Neuronal stem cell (in vitro differentiated cells): ENCODE measurements around the gene TSPAN15.

Source experiments
- DNase-seq: peaks from one replicate; pipeline ENCODE4 v3.0.0-alpha.2; 2013; ENCODE audit warnings: low spot score
- H2AFZ ChIP-seq: one replicate; pipeline ENCODE4 v1.6.1; 2013; ENCODE audit warnings: mild to moderate bottlenecking, low read length, inconsistent platforms
- H2AK5ac ChIP-seq: 2 replicates; pipeline ENCODE4 v1.6.1; 2013; ENCODE audit warnings: low read depth, mild to moderate bottlenecking, inconsistent platforms, low read length, moderate library complexity, mixed read lengths
- H2BK120ac ChIP-seq: 2 replicates; pipeline ENCODE4 v1.6.1; 2013; ENCODE audit warnings: low read depth, mild to moderate bottlenecking, inconsistent platforms, low read length, moderate library complexity, mixed read lengths
- H2BK12ac ChIP-seq: one replicate; pipeline ENCODE4 v1.6.1; 2013; ENCODE audit warnings: low read length, inconsistent platforms
- H2BK15ac ChIP-seq: 2 replicates; pipeline ENCODE4 v1.6.1; 2013; ENCODE audit warnings: mild to moderate bottlenecking, low read length, inconsistent platforms, mixed read lengths
- H2BK5ac ChIP-seq: one replicate; pipeline ENCODE4 v1.6.1; 2013; ENCODE audit warnings: inconsistent platforms, mild to moderate bottlenecking, low read length, moderate library complexity
- H3K14ac ChIP-seq: one replicate; pipeline ENCODE4 v1.6.1; 2013; ENCODE audit warnings: low read length, inconsistent platforms
- H3K18ac ChIP-seq: 2 replicates; pipeline ENCODE4 v1.6.1; 2013; ENCODE audit warnings: low read length, inconsistent platforms
- H3K23ac ChIP-seq: 2 replicates; pipeline ENCODE4 v1.6.1; 2013; ENCODE audit warnings: low read depth, mild to moderate bottlenecking, mixed read lengths, low read length, inconsistent platforms; ENCODE audit not compliant: poor library complexity
- H3K27ac ChIP-seq: replicated peaks from 3 replicates; pipeline ENCODE4 v1.5.1; 2013; ENCODE audit warnings: low read length, inconsistent platforms
- H3K27me3 ChIP-seq, 3 experiments: 2 replicates each; pipeline ENCODE4 v1.6.1; 2013; ENCODE audit warnings: low read length in 3 of 3, mild to moderate bottlenecking in 2 of 3, inconsistent platforms in 1 of 3, low read depth in 1 of 3, mixed read lengths in 1 of 3, moderate library complexity in 1 of 3; ENCODE audit not compliant: control insufficient read depth in 3 of 3, insufficient read depth in 3 of 3
- H3K36me3 ChIP-seq, 2 donors: replicated peaks in 1 of 2; 2 replicates each; pipeline ENCODE4 v1.6.1; 2013; ENCODE audit warnings: low read length in 2 of 2; ENCODE audit not compliant: control insufficient read depth in 2 of 2, insufficient read depth in 2 of 2
- H3K4ac ChIP-seq: 2 replicates; pipeline ENCODE4 v1.6.1; 2013; ENCODE audit warnings: inconsistent platforms, mild to moderate bottlenecking, low read length, moderate library complexity
- H3K4me1 ChIP-seq, 2 donors: 1 replicate in 1 of 2; 2 replicates in 1 of 2; pipeline ENCODE4 v1.6.1; 2013; ENCODE audit warnings: low read length in 2 of 2, low read depth in 1 of 2; ENCODE audit not compliant: control insufficient read depth in 2 of 2, insufficient read depth in 1 of 2
- H3K4me2 ChIP-seq: one replicate; pipeline ENCODE4 v1.6.1; 2013; ENCODE audit warnings: mild to moderate bottlenecking, low read length, inconsistent platforms; ENCODE audit not compliant: insufficient read depth, poor library complexity, severe bottlenecking
- H3K4me3 ChIP-seq, 2 donors: 2 replicates each; pipeline ENCODE4 v1.5.1; 2013; ENCODE audit warnings: low read length in 2 of 2, mild to moderate bottlenecking in 2 of 2, inconsistent platforms in 1 of 2, moderate library complexity in 1 of 2
- H3K79me1 ChIP-seq: one replicate; pipeline ENCODE4 v1.6.1; 2013; ENCODE audit warnings: low read depth, mild to moderate bottlenecking, inconsistent platforms, low read length, moderate library complexity
- H3K9ac ChIP-seq: one replicate; pipeline ENCODE4 v1.6.1; 2013; ENCODE audit warnings: mild to moderate bottlenecking, low read depth, low read length, inconsistent platforms; ENCODE audit not compliant: poor library complexity
- H3K9me3 ChIP-seq, 2 donors: replicated peaks in 1 of 2; 2 replicates each; pipeline versions ENCODE3 to v1.6.1; 2013; ENCODE audit warnings: low read length in 2 of 2, mild to moderate bottlenecking in 2 of 2, inconsistent platforms in 1 of 2, low read depth in 1 of 2, mixed read lengths in 1 of 2, moderate library complexity in 1 of 2; ENCODE audit not compliant: control insufficient read depth in 2 of 2, insufficient read depth in 1 of 2
- H4K8ac ChIP-seq: one replicate; pipeline ENCODE4 v1.6.1; 2013; ENCODE audit warnings: low read depth, mild to moderate bottlenecking, inconsistent platforms, low read length, moderate library complexity
- H4K91ac ChIP-seq: one replicate; pipeline ENCODE4 v1.6.1; 2013; ENCODE audit warnings: low read length, low read depth, mild to moderate bottlenecking, inconsistent platforms; ENCODE audit not compliant: poor library complexity
- WGBS, 2 donors: extraction: QIAGEN DNeasy Blood & Tissue Kit; methylation state at CpG; one replicate each; pipeline ENCODE4 v1.1.7; 2013; ENCODE audit warnings: missing lambda C conversion rate in 2 of 2, mixed read lengths in 1 of 2; ENCODE audit not compliant: insufficient read length in 2 of 2, insufficient replicate concordance in 1 of 2; ENCODE audit errors: extremely low coverage in 2 of 2; 5-methylcytosine and 5-hydroxymethylcytosine counted together

TSPAN15 gene

DNA sequence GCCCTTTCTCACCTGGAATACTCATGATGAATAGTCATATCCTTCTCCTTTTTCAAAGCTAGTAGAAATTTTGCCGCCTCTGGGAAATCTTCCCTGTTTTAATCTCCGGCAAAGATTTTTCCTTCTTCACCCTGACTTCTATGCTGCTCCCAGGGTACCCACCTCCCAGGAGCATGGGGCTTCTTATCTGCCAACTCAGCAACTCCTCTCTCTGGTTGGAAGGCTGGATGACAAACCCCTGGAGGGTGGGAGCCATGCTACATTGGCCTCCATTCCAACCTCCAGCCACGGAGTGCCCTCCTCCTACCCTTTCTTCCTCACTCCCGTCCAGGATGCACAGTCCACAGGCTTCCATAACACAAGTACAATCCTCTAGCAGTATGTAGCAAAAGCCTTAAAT is 102.1 kb downstream of the TSPAN15 start:
- Histone ChIP-seq H4K8ac (no peak overlapping the region), H2BK12ac (no peak overlapping the region), H3K4me3 (no peak overlapping the region), H2AFZ (no peak overlapping the region), H3K27me3 (peaks cover 0 to 13% (median 0%) of the 10 kb centered on the region in 3 experiments), H3K36me3 (no peaks in the 10 kb centered on the region), H3K14ac (no peak overlapping the region), H4K91ac (no peak overlapping the region), H2BK15ac (no peak overlapping the region), H3K9ac (no peak overlapping the region), H3K79me1 (no peaks in the 10 kb centered on the region), H3K27ac (no peak overlapping the region), H2AK5ac (no peak overlapping the region), H2BK120ac (no peak overlapping the region), H3K4ac (no peak overlapping the region), H3K9me3 (peaks cover 7 to 10% of the 10 kb centered on the region in 2 donors), H3K18ac (peak overlapping the region; percentile 52), H2BK5ac (no peak overlapping the region), H3K4me2 (no peak overlapping the region), H3K4me1 (peaks cover 0 to 2% of the 10 kb centered on the region in 2 donors), H3K23ac (no peak overlapping the region)
- DNase-seq = no peak
- no CpG with 5 or more reads among the region's 4 CpGs for WGBS, 2 donors

DNA sequence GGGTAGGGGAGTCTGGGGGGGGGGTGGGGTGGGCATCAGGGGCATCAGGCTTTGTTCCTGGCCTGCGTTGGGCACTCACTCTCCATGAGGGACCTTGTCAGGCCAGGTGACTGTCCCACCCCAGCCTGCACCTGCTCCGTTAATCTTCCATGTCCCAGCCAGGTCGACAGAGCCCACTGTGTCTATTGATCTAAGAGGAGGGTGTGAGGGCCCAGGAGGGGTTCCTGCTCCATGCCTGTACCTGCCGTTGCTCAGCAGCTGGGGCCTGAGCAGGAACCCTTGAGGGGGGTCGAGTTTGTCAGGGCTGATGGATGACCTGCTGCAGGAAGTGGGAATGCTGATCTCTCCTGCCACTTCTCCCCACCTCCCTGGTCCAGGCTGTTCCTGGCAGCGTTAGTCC is 103.3 kb downstream of the TSPAN15 start:
- H3K4ac ChIP-seq = no peak overlapping the region
- H3K9me3 ChIP-seq = peaks cover 7 to 9% of the 10 kb centered on the region in 2 donors
- no peak overlapping the region for H3K4me2 ChIP-seq
- H3K79me1 ChIP-seq = no peaks in the 10 kb centered on the region
- no peak overlapping the region for H3K4me3 ChIP-seq
- no peak overlapping the region for H2BK120ac ChIP-seq
- no peak overlapping the region for H2BK5ac ChIP-seq
- no peak for DNase-seq
- H2AFZ ChIP-seq = no peak overlapping the region
- no peak overlapping the region for H4K8ac ChIP-seq
- no peak overlapping the region for H2AK5ac ChIP-seq
- H3K27me3 ChIP-seq = peaks cover 0 to 13% (median 0%) of the 10 kb centered on the region in 3 experiments
- no peak overlapping the region for H3K27ac ChIP-seq
- H3K9ac ChIP-seq = no peak overlapping the region
- no peaks in the 10 kb centered on the region for H3K36me3 ChIP-seq
- no peak overlapping the region for H3K14ac ChIP-seq
- H3K18ac ChIP-seq = no peak overlapping the region
- H3K23ac ChIP-seq = no peak overlapping the region
- WGBS, 2 donors = no CpG with 5 or more reads among the region's 6 CpGs
- no peak overlapping the region for H2BK15ac ChIP-seq
- H2BK12ac ChIP-seq = no peak overlapping the region
- H3K4me1 ChIP-seq = peaks cover 0 to 11% of the 10 kb centered on the region in 2 donors
- H4K91ac ChIP-seq = no peak overlapping the region
